HCT116 (cell line): Measurements from ENCODE around the gene CASQ1. TPM values are rescaled to one million over a fixed set of nuclear protein-coding genes. Genes with fewer than 3 reads are reported as not detected.

Experiments
- ATAC-seq: fragments of 200-7000 bp; cut with Tn5 transposase; 2 replicates; pipeline ENCODE4 v1.9.1; 2020; ENCODE audit warnings: mild to moderate bottlenecking, moderate library complexity
- BruUV-seq: library from RNA; stranded (reverse); fragments of 400-500 nt; replicated peaks from 2 replicates; lab custom pipeline; 2021; lab: Mats Ljungman, UMichigan
- CTCF ChIA-PET: fragments of 300-600 bp; sonication (Branson Sonifier 250); formaldehyde crosslinking; loops from one replicate; lab custom pipeline; 2021; ENCODE audit warnings: antibody characterized with exemption; lab: Charles Lee
- POLR2A ChIA-PET: fragments of 300-600, 350-600 bp; sonication (Branson Sonifier 250); formaldehyde crosslinking; loops from one replicate; lab custom pipeline; 2021; ENCODE audit warnings: antibody characterized with exemption; lab: Charles Lee
- RAD21 ChIA-PET, 2 experiments: fragments of 300-600 bp; sonication (Branson Sonifier 250); formaldehyde crosslinking; loops; one replicate each; lab custom pipeline; 2023; ENCODE audit warnings: low total read pairs in 2 of 2; ENCODE audit not compliant: uncharacterized antibody in 2 of 2, unreplicated experiment in 2 of 2, low non-redundant PET in 1 of 2; lab: Charles Lee
- DNase-seq: peaks from one replicate; pipeline ENCODE4 v3.0.0-alpha.2; 2010; ENCODE audit warnings: low read depth, low spot score
- H2AFZ ChIP-seq: fragments of 200-600 bp; shearing (Covaris generic), sonication (generic); 2 replicates; pipeline ENCODE4 v1.6.1; 2017; ENCODE audit warnings: low read depth, mixed run types, mixed read lengths, antibody characterized with exemption, low read length; ENCODE audit not compliant: poor library complexity, severe bottlenecking
- H3K27ac ChIP-seq: 2 replicates; pipeline ENCODE4 v1.5.1; 2012; ENCODE audit warnings: low read depth, low read length
- H3K27me3 ChIP-seq: fragments of 200-600 bp; sonication (generic); 2 replicates; pipeline ENCODE4 v1.6.1; 2016; ENCODE audit warnings: mixed run types, low read length, mixed read lengths; ENCODE audit not compliant: insufficient read depth
- H3K36me3 ChIP-seq, 2 experiments: fragments of 200-500 bp in 1 of 2; fragments of 200-600 bp in 1 of 2; sonication (Bioruptor generic) in 1 of 2; sonication (generic) in 1 of 2; 2 replicates each; pipeline versions ENCODE4 v1.5.1 to v1.6.1; 2014 to 2016; ENCODE audit warnings: low read length in 2 of 2, inconsistent platforms in 1 of 2, mixed read lengths in 1 of 2, mixed run types in 1 of 2; ENCODE audit not compliant: insufficient read depth in 2 of 2, control insufficient read depth in 1 of 2
- H3K4me1 ChIP-seq, 2 experiments: fragments of 200-600 bp in 1 of 2; sonication (generic) in 1 of 2; 2 replicates each; pipeline versions ENCODE4 v1.5.1 to v1.6.1; 2012 to 2017; ENCODE audit warnings: low read length in 2 of 2, inconsistent platforms in 1 of 2, mild to moderate bottlenecking in 1 of 2, mixed read lengths in 1 of 2, mixed run types in 1 of 2, moderate library complexity in 1 of 2; ENCODE audit not compliant: insufficient read depth in 2 of 2, control insufficient read depth in 1 of 2
- H3K4me2 ChIP-seq: fragments of 200-600 bp; sonication (generic); 2 replicates; pipeline ENCODE4 v1.6.1; 2017; ENCODE audit warnings: mixed run types, low read length, mixed read lengths
- H3K4me3 ChIP-seq, 2 experiments: fragments of 200-600 bp in 1 of 2; sonication (generic) in 1 of 2; replicated peaks in 1 of 2; 2 replicates each; pipeline ENCODE4 v1.5.1; 2011 to 2016; ENCODE audit warnings: low read length in 2 of 2, control low read depth in 1 of 2, low read depth in 1 of 2, mild to moderate bottlenecking in 1 of 2, mixed read lengths in 1 of 2, mixed run types in 1 of 2
- H3K79me2 ChIP-seq: fragments of 200-600 bp; sonication (generic); 2 replicates; pipeline ENCODE4 v1.6.1; 2017; ENCODE audit warnings: mild to moderate bottlenecking, mixed run types, low read length, moderate library complexity, mixed read lengths; ENCODE audit not compliant: insufficient read depth
- H3K9ac ChIP-seq: fragments of 200-600 bp; sonication (generic); 2 replicates; pipeline ENCODE4 v1.6.1; 2016; ENCODE audit warnings: low read length, mixed read lengths
- H3K9me2 ChIP-seq: fragments of 200-600 bp; sonication (generic), shearing (Covaris generic); 2 replicates; pipeline ENCODE4 v1.6.1; 2017; ENCODE audit warnings: mixed run types, mild to moderate bottlenecking, moderate library complexity; ENCODE audit not compliant: insufficient read depth
- H3K9me3 ChIP-seq, 2 experiments: fragments of 200-500 bp in 1 of 2; fragments of 200-600 bp in 1 of 2; sonication (Bioruptor generic) in 1 of 2; sonication (generic) in 1 of 2; 2 replicates each; pipeline ENCODE4 v1.6.1; 2014 to 2017; ENCODE audit warnings: low read length in 2 of 2, mixed read lengths in 2 of 2, inconsistent platforms in 1 of 2, low read depth in 1 of 2, mild to moderate bottlenecking in 1 of 2, mixed run types in 1 of 2, moderate library complexity in 1 of 2; ENCODE audit not compliant: control insufficient read depth in 1 of 2, insufficient read depth in 1 of 2
- H4K20me1 ChIP-seq: fragments of 200-600 bp; sonication (generic), shearing (Covaris generic); 2 replicates; pipeline ENCODE4 v1.6.1; 2017; ENCODE audit warnings: mixed run types, mild to moderate bottlenecking, moderate library complexity; ENCODE audit not compliant: insufficient read depth
- CBX3 ChIP-seq: IDR thresholded peaks from 2 replicates; pipeline ENCODE4 v1.6.1; 2012; ENCODE audit warnings: low read depth
- CEBPB ChIP-seq: IDR thresholded peaks from 2 replicates; pipeline ENCODE4 v1.6.1; 2012; ENCODE audit warnings: low read depth
- EGR1 ChIP-seq: IDR thresholded peaks from 2 replicates; pipeline ENCODE4 v1.6.1; 2012; ENCODE audit warnings: low read depth
- ELF1 ChIP-seq: IDR thresholded peaks from 2 replicates; pipeline ENCODE4 v1.6.1; 2012; ENCODE audit warnings: low read depth, borderline replicate concordance
- FOSL1 ChIP-seq: IDR thresholded peaks from 2 replicates; pipeline ENCODE4 v1.6.1; 2012; ENCODE audit warnings: low read depth
- POLR2AphosphoS5 ChIP-seq: IDR thresholded peaks from 2 replicates; pipeline ENCODE4 v1.6.1; 2011; ENCODE audit warnings: mild to moderate bottlenecking, low read depth, low read length, moderate library complexity
- REST ChIP-seq: IDR thresholded peaks from 2 replicates; pipeline ENCODE4 v1.6.1; 2012; ENCODE audit warnings: low read depth
- intact Hi-C: fragments of 100-400 bp; cut with micrococcal nuclease; formaldehyde crosslinking; loops from 2 replicates; pipeline ENCODE4 v1.10.0; 2022
- total RNA-seq: library from RNA; stranded (reverse); gene quantifications from one replicate; pipeline ENCODE4 v1.2.1, GENCODE V29; 2021; ENCODE audit not compliant: unreplicated experiment
- TF ChIP-seq, protein P1 (sequence below): IDR thresholded peaks from 2 replicates; pipeline ENCODE4 v1.6.1; 2011; ENCODE audit warnings: mild to moderate bottlenecking, low read length, moderate library complexity; ENCODE audit not compliant: insufficient replicate concordance; ENCODE audit errors: extremely low read depth

CASQ1 gene
- total RNA-seq, 1 experiment from 2014 or later: not detected

- no peaks in the 10 kb centered on the region for H3K79me2 ChIP-seq
- H3K4me3 ChIP-seq: no peak overlapping the region
- no peak overlapping the region for H3K4me2 ChIP-seq
- ChIA-PET POLR2A (interaction anchor here (0.6 to 0.7 kb wide), 2 partner anchors 10 to 58 kb away, joined by 3 to 4 read pairs; no protein-coding TSS in a partner anchor), RAD21 (interaction anchor here (0.6 to 1.6 kb wide), 10 partner anchors 25 to 183 kb away, joined by 3 to 8 read pairs (median 6); no protein-coding TSS in a partner anchor), CTCF (interaction anchor here (0.6 to 1.8 kb wide), 41 partner anchors 8 to 481 kb away, joined by 3 to 39 read pairs (median 4); partner anchors contain the start of genes DCAF8, PEX19 and SLAMF1)
- no peaks in the 10 kb centered on the region for H3K9me2 ChIP-seq
- no peaks in the 10 kb centered on the region for H4K20me1 ChIP-seq
- no peaks in the 10 kb centered on the region for H3K9me3 ChIP-seq
- H3K36me3 ChIP-seq: no peaks in the 10 kb centered on the region
- ATAC-seq (no peak), DNase-seq (no peak)
- H2AFZ ChIP-seq: no peak overlapping the region
- BruUV-seq: no TSS peak
- H3K4me1 ChIP-seq: peaks cover 3 to 4% of the 10 kb centered on the region in 2 experiments; a peak in 2 of 4 replicates
- H3K9ac ChIP-seq: no peak overlapping the region
- intact Hi-C loops: loop anchor here (1.0 to 5.0 kb wide), 5 partner anchors 25 to 222 kb away; no protein-coding TSS in a partner anchor
- TF ChIP-seq ELF1: no peak
- TF ChIP-seq FOSL1: no peak
- TF ChIP-seq EGR1: no peak
- TF ChIP-seq REST: no peak
- TF ChIP-seq, protein P1, sequence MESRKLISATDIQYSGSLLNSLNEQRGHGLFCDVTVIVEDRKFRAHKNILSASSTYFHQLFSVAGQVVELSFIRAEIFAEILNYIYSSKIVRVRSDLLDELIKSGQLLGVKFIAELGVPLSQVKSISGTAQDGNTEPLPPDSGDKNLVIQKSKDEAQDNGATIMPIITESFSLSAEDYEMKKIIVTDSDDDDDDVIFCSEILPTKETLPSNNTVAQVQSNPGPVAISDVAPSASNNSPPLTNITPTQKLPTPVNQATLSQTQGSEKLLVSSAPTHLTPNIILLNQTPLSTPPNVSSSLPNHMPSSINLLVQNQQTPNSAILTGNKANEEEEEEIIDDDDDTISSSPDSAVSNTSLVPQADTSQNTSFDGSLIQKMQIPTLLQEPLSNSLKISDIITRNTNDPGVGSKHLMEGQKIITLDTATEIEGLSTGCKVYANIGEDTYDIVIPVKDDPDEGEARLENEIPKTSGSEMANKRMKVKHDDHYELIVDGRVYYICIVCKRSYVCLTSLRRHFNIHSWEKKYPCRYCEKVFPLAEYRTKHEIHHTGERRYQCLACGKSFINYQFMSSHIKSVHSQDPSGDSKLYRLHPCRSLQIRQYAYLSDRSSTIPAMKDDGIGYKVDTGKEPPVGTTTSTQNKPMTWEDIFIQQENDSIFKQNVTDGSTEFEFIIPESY: no peak
- TF ChIP-seq CBX3: no peak
- TF ChIP-seq POLR2AphosphoS5: no peak
- TF ChIP-seq CEBPB: no peak
- H3K27ac ChIP-seq: no peak overlapping the region
- no peaks in the 10 kb centered on the region for H3K27me3 ChIP-seq
Measured at GRCh38 chr1:160193832-160194736, 3.7 kb downstream of the CASQ1 start.
